OCI-LY3 (cell line): ENCODE data around the gene CCDC7.

Experiments used
- CTCF ChIP-seq: fragments of 200-600, 300-600 bp; sonication (generic); IDR thresholded peaks from 2 replicates; pipeline ENCODE4 v1.5.1; 2014; ENCODE audit warnings: antibody characterized with exemption, low read length, low read depth
- EZH2phosphoT487 ChIP-seq: fragments of 200-600 bp; shearing (Covaris generic); IDR thresholded peaks from 2 replicates; pipeline ENCODE4 v1.6.1; 2018; ENCODE audit warnings: antibody characterized with exemption, mixed run types, low read depth

- TF ChIP-seq CTCF (no peak), EZH2phosphoT487 (no peak)
These were observed 92.3 kb downstream of the CCDC7 start for GRCh38 chr10:32538256-32538655.
